ENCODE measurements around the gene RDH13. TPM values are rescaled to one million over a fixed set of nuclear protein-coding genes. Genes with fewer than 3 reads are reported as not detected.
"Not testable (repeated sequence)": the region's sequence is repeated elsewhere in the genome, so short reads cannot be mapped to it uniquely, and the experiment has no call there.

Gene RDH13
- total RNA-seq, 1 experiment from 2014 or later = 18.1 TPM

DNA sequence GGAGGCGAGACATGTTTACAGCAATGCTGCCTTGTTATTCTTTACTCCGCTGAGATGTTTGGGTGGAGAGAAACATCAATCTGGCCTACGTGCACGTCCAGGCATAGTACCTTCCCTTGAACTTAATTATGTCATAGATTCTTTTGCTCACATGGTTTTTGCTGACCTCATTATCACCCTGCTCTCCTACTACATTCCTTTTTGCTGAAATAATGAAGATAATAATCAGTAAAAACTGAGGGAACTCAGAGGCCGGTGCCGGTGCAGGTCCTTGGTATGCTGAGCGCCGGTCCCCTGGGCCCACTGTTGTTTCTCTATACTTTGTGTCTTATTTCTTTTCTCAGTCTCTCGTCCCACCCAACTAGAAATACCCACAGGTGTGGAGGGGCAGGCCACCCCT, 2.7 kb downstream of the RDH13 start:
- DNase-seq (ENCODE audit: low read depth, low spot score); in situ Hi-C loops (cut with HindIII; ENCODE audit: low pct_unique_long_range_greater_than_20kb, low sequenced_read_pairs): not testable (repeated sequence)

DNA sequence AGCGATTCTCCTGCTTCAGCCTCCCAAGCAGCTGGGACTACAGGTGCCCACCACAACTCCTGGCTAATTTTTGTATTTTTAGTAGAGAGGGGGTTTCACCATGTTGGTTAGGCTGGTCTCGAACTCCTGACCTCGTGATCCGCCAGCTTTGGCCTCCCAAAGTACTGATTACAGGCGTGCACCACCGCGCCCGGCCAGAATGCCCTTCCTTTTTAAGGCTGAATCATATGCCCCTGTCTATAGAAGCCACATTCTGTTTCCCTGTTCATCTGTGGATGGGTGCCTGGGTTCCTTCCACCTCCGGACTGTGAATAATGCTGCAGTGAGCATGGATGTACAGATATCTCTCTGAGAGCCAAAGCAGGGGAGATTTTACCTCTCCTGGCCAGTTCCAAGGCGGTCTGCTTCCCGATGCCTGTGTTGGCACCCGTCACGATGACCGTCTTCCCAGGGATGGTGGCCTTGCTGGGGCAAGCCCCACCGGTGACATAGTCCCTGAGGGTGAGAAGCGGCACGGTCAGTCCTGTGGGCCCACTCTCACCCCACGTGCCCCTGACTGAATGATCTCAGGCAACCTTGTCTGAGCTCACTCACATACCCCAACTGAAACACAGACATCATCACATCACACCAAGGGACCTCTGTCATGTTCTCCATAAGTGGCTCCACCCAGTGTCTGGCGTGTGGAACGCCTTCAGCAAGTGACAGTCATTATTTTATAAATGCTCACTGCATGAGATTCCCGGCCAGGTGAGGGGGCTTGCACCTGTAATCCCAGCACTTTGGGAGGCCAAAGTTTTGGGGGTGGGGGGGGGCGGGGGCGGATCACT, 4.0 kb downstream of the RDH13 start:
- no peak for DNase-seq (ENCODE audit: low read depth, low spot score)
- in situ Hi-C loops (cut with HindIII; ENCODE audit: low pct_unique_long_range_greater_than_20kb, low sequenced_read_pairs) = no loop called here

GRCh38 chr19:55056827-55057226, 6.1 kb downstream of the RDH13 start:
- no peak for DNase-seq (ENCODE audit: low read depth, low spot score)
- in situ Hi-C loops (cut with HindIII; ENCODE audit: low pct_unique_long_range_greater_than_20kb, low sequenced_read_pairs) = no loop called here

DNA sequence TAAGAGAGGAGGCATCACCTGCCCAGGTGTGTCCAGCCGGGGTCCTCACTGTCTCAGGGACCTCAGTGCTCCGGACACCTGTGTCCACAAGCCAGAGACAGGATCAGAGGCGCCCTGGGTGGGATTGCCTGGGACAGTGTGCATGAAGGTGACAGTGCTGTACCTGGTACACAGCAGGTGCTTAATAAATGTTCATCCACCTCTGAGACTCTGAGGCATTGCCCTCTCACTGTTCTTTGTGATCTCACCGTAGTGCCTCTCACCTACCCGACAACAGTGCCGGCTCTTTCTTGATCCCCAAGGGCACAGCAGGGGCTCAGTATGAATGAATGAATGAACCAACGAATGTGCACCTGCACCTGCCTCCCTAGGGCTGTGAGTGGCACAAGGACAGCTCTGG, 9.2 kb downstream of the RDH13 start:
- DNase-seq (ENCODE audit: low read depth, low spot score) = no peak
- in situ Hi-C loops (cut with HindIII; ENCODE audit: low pct_unique_long_range_greater_than_20kb, low sequenced_read_pairs) = no loop called here

DNA sequence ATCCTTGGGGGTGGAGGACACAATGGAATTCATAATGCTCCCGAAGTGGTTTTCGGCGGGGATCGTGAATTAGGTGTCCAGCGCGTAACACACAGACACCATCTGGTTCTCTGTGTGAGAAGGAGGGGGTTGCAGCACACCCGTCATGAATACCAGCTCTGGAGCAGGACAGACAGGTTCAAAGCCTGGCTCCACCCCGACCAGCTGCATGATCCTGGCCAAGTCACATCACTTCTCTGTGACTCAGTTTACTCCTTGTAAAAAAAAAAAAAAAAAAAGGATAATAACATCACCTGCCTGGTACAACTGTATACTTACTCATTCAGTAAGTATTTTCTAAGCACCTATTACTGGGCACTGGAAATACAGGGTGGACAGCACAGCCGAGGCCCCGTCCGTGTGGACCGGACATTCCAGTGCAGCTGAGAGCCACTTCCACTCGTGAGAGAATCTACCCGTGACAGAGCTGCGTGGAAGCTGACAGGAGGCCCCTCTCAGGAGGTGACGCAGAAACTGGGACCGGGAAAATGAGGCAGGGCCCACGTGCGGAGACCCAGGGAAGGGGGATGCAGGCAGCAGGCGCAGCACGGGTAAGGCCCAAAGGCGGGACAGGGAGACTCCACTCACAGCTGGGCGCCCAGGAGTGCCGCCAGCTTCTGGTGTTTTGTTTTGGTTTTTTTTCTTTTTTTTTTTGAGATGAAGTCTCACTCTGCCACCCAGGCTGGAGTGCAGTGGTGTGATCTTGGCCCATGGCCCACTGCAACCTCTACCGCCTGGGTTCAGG, 12.0 kb downstream of the RDH13 start:
- in situ Hi-C loops (cut with HindIII; ENCODE audit: low pct_unique_long_range_greater_than_20kb, low sequenced_read_pairs) = no loop called here
- no peak for DNase-seq (ENCODE audit: low read depth, low spot score)

GRCh38 chr19:55048446-55048845, 14.5 kb downstream of the RDH13 start:
- in situ Hi-C loops (cut with HindIII; ENCODE audit: low pct_unique_long_range_greater_than_20kb, low sequenced_read_pairs) = no loop called here
- no peak for DNase-seq (ENCODE audit: low read depth, low spot score)

GRCh38 chr19:55047951-55048350, 15.0 kb downstream of the RDH13 start:
- DNase-seq (ENCODE audit: low read depth, low spot score) = no peak
- in situ Hi-C loops (cut with HindIII; ENCODE audit: low pct_unique_long_range_greater_than_20kb, low sequenced_read_pairs) = no loop called here

DNA sequence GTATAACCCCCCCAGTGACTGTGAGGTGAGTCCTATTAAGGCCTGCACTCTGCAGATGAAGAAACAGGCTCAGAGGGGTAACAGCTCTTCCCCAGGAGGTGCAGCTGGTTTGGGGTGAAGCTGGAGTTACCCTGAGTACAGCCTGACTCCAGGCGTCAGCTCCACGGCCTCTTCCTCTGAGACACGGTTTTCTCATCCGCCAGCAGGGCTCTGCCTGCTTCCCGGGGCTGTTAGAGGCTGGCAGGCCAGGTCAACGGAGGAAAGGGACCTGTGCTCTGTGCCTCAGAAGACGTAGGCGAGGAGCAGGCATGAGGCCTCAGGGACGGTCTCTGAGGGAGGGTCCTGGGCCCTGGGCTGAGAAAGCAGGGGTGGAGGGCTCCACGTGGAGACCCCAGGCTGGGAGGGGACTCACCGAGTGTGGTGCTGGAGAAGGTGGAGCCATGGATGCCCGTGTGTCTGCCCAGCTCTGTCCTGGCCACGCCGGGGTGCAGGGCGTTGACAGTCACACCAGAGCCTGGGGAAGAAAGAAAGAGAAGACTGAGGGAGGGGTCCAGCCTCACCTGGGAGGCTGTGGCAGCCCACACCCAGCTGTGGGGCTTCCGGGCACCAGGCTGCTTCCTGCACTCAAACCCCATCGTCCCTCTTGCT, 15.8 kb downstream of the RDH13 start:
- in situ Hi-C loops (cut with HindIII; ENCODE audit: low pct_unique_long_range_greater_than_20kb, low sequenced_read_pairs) = no loop called here
- no peak for DNase-seq (ENCODE audit: low read depth, low spot score)

GRCh38 chr19:55044771-55045716, 17.9 kb downstream of the RDH13 start:
- in situ Hi-C loops (cut with HindIII; ENCODE audit: low pct_unique_long_range_greater_than_20kb, low sequenced_read_pairs) = no loop called here
- no peak for DNase-seq (ENCODE audit: low read depth, low spot score)

DNA sequence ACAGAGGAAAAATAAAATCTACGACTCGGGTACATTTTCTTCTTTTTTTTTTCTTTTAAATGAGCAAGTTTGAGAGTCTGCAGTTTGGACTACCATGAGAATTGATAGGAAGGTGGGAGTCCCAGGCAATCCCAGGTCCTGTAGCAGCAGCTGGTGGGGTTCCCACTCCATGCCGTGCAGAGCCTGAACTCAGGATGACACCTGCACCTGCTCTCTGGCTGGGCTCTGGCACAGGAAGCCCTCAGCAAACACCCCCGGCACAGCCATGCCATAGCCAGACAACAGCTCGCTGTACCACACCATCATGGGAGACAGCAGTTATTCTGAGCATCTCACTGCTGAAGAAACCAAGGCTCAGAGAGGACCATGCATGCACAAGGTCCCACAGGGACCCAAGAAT, 18.7 kb downstream of the RDH13 start:
- no peak for DNase-seq (ENCODE audit: low read depth, low spot score)

GRCh38 chr19:55042688-55043087, 20.3 kb downstream of the RDH13 start:
- DNase-seq (ENCODE audit: low read depth, low spot score) = no peak
- in situ Hi-C loops (cut with HindIII; ENCODE audit: low pct_unique_long_range_greater_than_20kb, low sequenced_read_pairs) = no loop called here

More for the DNA sequence above, 18.7 kb downstream of the RDH13 start:
- in situ Hi-C loops (cut with HindIII; ENCODE audit: low pct_unique_long_range_greater_than_20kb, low sequenced_read_pairs) = no loop called here

DNA sequence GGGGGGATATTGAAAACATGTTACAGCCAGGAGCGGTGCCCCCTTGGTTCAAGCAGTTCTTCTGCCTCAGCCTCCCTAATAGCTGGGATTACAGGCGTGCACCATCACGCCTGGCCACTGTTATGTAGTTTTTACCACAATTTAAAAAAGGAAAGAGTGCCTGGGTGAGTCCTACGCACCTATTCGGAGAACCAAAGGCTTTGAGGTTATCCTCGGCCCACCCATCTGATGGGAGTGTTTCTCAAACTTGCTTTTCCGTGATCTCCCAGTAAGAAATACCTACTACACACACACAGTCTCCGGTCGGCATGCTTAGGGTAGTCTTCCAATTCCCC, 20.6 kb downstream of the RDH13 start:
- in situ Hi-C loops (cut with HindIII; ENCODE audit: low pct_unique_long_range_greater_than_20kb, low sequenced_read_pairs) = no loop called here
- no peak for DNase-seq (ENCODE audit: low read depth, low spot score)

DNA sequence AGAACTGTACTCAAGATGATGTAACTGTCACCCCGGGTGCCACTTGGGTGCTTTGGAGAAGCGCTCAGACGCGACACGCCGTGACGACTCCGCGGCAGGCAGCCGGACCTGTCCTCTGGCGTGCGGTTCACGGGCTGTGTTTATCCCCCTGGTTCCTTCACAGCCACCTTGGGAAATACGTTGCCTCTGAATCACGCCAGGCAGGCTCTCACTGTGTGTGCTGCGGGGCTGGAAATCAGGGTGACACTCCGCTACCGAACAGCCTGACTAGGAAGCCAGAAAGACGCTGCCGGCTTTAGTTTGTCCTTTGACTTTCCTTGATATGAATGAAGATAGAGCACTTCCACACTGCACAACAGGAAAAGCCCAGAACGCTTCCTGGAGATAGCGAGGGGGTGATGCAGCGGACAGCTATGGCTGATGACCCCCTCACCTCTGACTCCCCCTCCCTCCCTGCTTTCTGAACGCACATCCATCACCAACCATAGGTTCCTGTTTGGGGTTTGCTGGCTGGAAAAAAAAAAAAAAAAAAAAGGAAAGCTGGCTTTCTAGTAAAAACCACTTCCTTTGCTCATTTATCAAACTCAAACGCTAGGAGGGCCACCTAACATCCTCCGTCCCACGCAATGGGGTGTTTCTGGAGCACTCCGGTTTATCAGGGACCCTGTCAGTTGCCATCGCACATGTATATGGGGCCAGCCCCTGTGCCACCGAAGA, 21.2 kb downstream of the RDH13 start:
- no peak for DNase-seq (ENCODE audit: low read depth, low spot score)
- in situ Hi-C loops (cut with HindIII; ENCODE audit: low pct_unique_long_range_greater_than_20kb, low sequenced_read_pairs) = no loop called here

DNA sequence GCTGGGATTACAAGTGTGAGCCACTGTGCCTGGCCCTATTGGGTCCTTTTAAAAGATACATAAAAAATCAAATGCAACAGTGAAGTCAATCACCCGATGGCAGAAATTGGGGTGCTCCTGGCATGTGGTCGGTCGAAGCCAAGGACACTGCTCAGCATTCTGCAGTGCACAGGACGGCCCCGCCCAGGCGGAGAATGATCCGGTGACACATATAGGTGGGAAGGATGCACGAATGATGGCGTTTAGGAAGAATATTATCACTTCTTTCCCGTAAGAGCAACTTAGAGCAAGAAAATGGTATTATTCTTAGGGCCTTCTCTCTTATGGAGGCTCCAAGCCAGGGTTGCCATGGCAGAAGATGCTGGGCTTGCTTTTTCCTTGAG, 21.7 kb downstream of the RDH13 start:
- in situ Hi-C loops (cut with HindIII; ENCODE audit: low pct_unique_long_range_greater_than_20kb, low sequenced_read_pairs) = no loop called here
- DNase-seq (ENCODE audit: low read depth, low spot score) = no peak

DNA sequence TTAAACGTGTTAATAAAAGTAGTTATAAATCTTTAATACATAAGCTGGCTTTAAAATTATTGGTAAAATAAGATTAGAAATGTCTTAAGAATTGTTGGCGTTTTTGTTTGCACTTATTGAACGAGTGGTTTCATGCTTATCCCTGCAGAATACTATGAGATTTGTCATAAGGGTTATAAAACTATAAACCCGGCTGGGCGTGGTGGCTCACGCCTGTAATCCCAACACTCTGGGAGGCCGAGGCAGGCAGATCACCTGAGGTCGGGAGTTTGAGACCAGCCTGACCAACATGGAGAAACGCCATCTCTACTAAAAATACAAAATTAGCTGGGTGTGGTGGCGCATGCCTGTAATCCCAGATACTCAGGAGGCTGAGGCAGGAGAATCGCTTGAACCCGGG, 22.3 kb downstream of the RDH13 start:
- in situ Hi-C loops (cut with HindIII; ENCODE audit: low pct_unique_long_range_greater_than_20kb, low sequenced_read_pairs); DNase-seq (ENCODE audit: low read depth, low spot score): not testable (repeated sequence)

- in situ Hi-C loops (cut with HindIII; ENCODE audit: low pct_unique_long_range_greater_than_20kb, low sequenced_read_pairs); DNase-seq (ENCODE audit: low read depth, low spot score): not testable (repeated sequence)
These were observed 25.3 kb downstream of the RDH13 start for GRCh38 chr19:55037603-55038002.

DNA sequence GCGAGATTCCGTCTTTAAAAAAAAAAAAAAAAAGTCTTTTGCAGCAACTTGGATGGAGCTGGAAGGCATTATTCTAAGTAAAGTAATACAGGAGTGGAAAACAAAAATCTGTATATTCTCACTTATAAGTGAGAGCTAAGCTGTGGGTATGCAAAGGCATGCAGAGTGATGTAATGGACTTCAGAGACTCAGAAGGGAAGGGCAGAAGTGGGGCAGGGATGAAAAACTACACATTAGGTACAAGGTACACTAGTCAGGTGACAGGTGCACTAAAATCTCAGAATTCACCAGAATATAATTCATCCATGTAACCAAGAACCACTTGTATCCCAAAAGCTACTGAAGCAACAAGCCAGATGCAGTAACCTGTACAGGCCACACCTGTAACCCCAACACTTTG, 26.9 kb downstream of the RDH13 start:
- in situ Hi-C loops (cut with HindIII; ENCODE audit: low pct_unique_long_range_greater_than_20kb, low sequenced_read_pairs) = no loop called here
- DNase-seq (ENCODE audit: low read depth, low spot score) = no peak
